HepG2 (cell line): ENCODE measurements around the gene SLC4A2. TPM values are rescaled to one million over a fixed set of nuclear protein-coding genes. Genes with fewer than 3 reads are reported as not detected.

ENCODE experiments used
- ATRX ChIP-seq: sonication (generic); formaldehyde crosslinking; IDR thresholded peaks from 2 replicates; pipeline ENCODE4 v1.4.0; 2020; ENCODE audit warnings: missing genetic modification reagents, borderline replicate concordance
- BRCA1 ChIP-seq: sonication (generic); formaldehyde crosslinking; IDR thresholded peaks from 2 replicates; pipeline ENCODE4 v1.4.0; 2020; ENCODE audit warnings: missing genetic modification reagents
- CBX2 ChIP-seq, 2 experiments: fragments of 200-600 bp in 1 of 2; sonication (generic); formaldehyde crosslinking in 1 of 2; IDR thresholded peaks; 2 replicates each; pipeline versions ENCODE4 v1.7.0 to v1.8.1; 2018 to 2022; ENCODE audit warnings: low read depth in 2 of 2, low read length in 1 of 2, mild to moderate bottlenecking in 1 of 2, missing genetic modification reagents in 1 of 2
- CEBPB ChIP-seq: IDR thresholded peaks from 2 replicates; pipeline ENCODE4 v1.6.1; 2011; ENCODE audit warnings: low read depth, low read length, improper control_type of control experiment, borderline replicate concordance
- E2F1 ChIP-seq: sonication (generic); formaldehyde crosslinking; IDR thresholded peaks from 2 replicates; pipeline ENCODE4 v1.5.0; 2020; ENCODE audit warnings: missing genetic modification reagents
- GATAD1 ChIP-seq: IDR thresholded peaks from 2 replicates; pipeline ENCODE4 v1.6.1; 2016; ENCODE audit warnings: missing genetic modification reagents, missing compliant biosample characterization
- JARID2 ChIP-seq: sonication (generic); formaldehyde crosslinking; IDR thresholded peaks from 2 replicates; pipeline ENCODE4 v1.8.1; 2023; ENCODE audit warnings: missing genetic modification reagents, inconsistent platforms; ENCODE audit not compliant: insufficient replicate concordance
- KLF6 ChIP-seq: IDR thresholded peaks from 2 replicates; pipeline ENCODE4 v1.8.0; 2016; ENCODE audit warnings: missing biosample characterization, missing genetic modification reagents
- MXD1 ChIP-seq: sonication (generic); formaldehyde crosslinking; IDR thresholded peaks from 2 replicates; pipeline ENCODE4 v1.4.0; 2020; ENCODE audit warnings: mild to moderate bottlenecking, missing genetic modification reagents
- NCOA2 ChIP-seq: sonication (generic); formaldehyde crosslinking; IDR thresholded peaks from 2 replicates; pipeline ENCODE4 v1.8.0; 2022; ENCODE audit warnings: inconsistent platforms
- SKI ChIP-seq: fragments of 450-650 bp; IDR thresholded peaks from one replicate; pipeline ENCODE4 v1.6.1; 2018; ENCODE audit warnings: mild to moderate bottlenecking; ENCODE audit not compliant: partially characterized antibody
- SMARCE1 ChIP-seq: fragments of 450-650 bp; IDR thresholded peaks from 2 replicates; pipeline ENCODE4 v1.6.1; 2017; ENCODE audit warnings: borderline replicate concordance
- SMC3 ChIP-seq: IDR thresholded peaks from 2 replicates; pipeline ENCODE4 v1.6.1; 2011; ENCODE audit warnings: low read length, improper control_type of control experiment
- TBX3 ChIP-seq: fragments of 450-650 bp; IDR thresholded peaks from 2 replicates; pipeline ENCODE4 v1.6.1; 2017; ENCODE audit warnings: antibody characterized with exemption, mild to moderate bottlenecking, inconsistent platforms, borderline replicate concordance
- TFDP2 ChIP-seq: sonication (generic); formaldehyde crosslinking; IDR thresholded peaks from 2 replicates; pipeline ENCODE4 v1.4.0; 2020; ENCODE audit warnings: missing genetic modification reagents
- TOE1 ChIP-seq: sonication (generic); formaldehyde crosslinking; IDR thresholded peaks from 2 replicates; pipeline ENCODE4 v1.4.0; 2020; ENCODE audit warnings: mild to moderate bottlenecking, missing genetic modification reagents
- ZBTB34 ChIP-seq: sonication (generic); formaldehyde crosslinking; IDR thresholded peaks from 2 replicates; pipeline ENCODE4 v1.8.0; 2022; ENCODE audit warnings: mild to moderate bottlenecking, missing genetic modification reagents
- ZBTB44 ChIP-seq: sonication (generic); formaldehyde crosslinking; IDR thresholded peaks from 2 replicates; pipeline ENCODE4 v1.4.0; 2020; ENCODE audit warnings: missing genetic modification reagents
- ZNF274 ChIP-seq: sonication (generic); formaldehyde crosslinking; IDR thresholded peaks from 2 replicates; pipeline ENCODE4 v1.5.1; 2020; ENCODE audit warnings: mild to moderate bottlenecking, missing genetic modification reagents
- ZNF691 ChIP-seq: sonication (generic); formaldehyde crosslinking; IDR thresholded peaks from 2 replicates; pipeline ENCODE4 v1.4.0; 2020; ENCODE audit warnings: missing genetic modification reagents, low read depth, mild to moderate bottlenecking, borderline replicate concordance
- polyA plus RNA-seq, 8 experiments: library from polyadenylated mRNA; depleted of rRNA in 3 of 8; stranded (reverse) in 7 of 8; unstranded in 1 of 8; fragments of >200 nt; fragmentation: Illumina TruSeq in 4 of 8; extraction: Trizol in 4 of 8; gene quantifications; 2 replicates each; pipeline versions ENCODE4 v1.2.1 to v1.2.3, GENCODE V29; 2011 to 2016; ENCODE audit warnings: low read depth in 4 of 8, missing spikeins in 1 of 8, mixed read lengths in 1 of 8; ENCODE audit not compliant: insufficient read depth in 1 of 8
- total RNA-seq, 5 experiments: library from RNA; depleted of rRNA; stranded (reverse); fragments of >200 nt; fragmentation: Illumina TruSeq; extraction: Trizol; gene quantifications; 2 replicates each; pipeline ENCODE4 v1.2.3, GENCODE V29; 2016; ENCODE audit warnings: low read depth in 1 of 5

SLC4A2 gene
- total and polyA plus RNA-seq, 2 of the 13 experiments (the other 11 are each of a cell fraction or from before 2014, with no cell fraction given), result 51.9 to 73.4 TPM

- TF ChIP-seq KLF6 (CRISPR knock-in tag), result peak; percentile 81; the same call in 1 of the 2 replicates
- TF ChIP-seq BRCA1 (CRISPR knock-in tag), result no peak
- TF ChIP-seq TFDP2, result peak; percentile 90
- peak; percentile 93 for TF ChIP-seq GATAD1
- peak; percentile 89 for TF ChIP-seq ZNF274 (CRISPR knock-in tag)
- peak; percentile 31 for TF ChIP-seq ZNF691 (CRISPR knock-in tag)
- TF ChIP-seq ZBTB34 (CRISPR knock-in tag), result 0 out of 2 replicates have a peak, but pooled peaks have one; percentile 42
- no peak for TF ChIP-seq MXD1
- peak; percentile 18; the same call in 1 of the 2 replicates for TF ChIP-seq ZBTB44 (CRISPR knock-in tag)
- TF ChIP-seq CEBPB, result no peak
- peak; percentile 48 for TF ChIP-seq SKI
- TF ChIP-seq TBX3, result no peak
- no peak for TF ChIP-seq SMARCE1
- no peak for TF ChIP-seq SMC3
- no peak; the same call in 1 of the 2 replicates for TF ChIP-seq NCOA2 (CRISPR knock-in tag)
- 0 out of 2 replicates have a peak, but pooled peaks have one; percentile 59 for TF ChIP-seq E2F1 (CRISPR knock-in tag)
- TF ChIP-seq JARID2 (CRISPR knock-in tag), result no peak
- no peak for TF ChIP-seq ATRX (CRISPR knock-in tag)
- TF ChIP-seq TOE1 (CRISPR knock-in tag), result 0 out of 2 replicates have a peak, but pooled peaks have one; percentile 34
- no peak for TF ChIP-seq CBX2 (IDR thresholded peaks at IDR 0.05; ENCODE audit: low read depth, low read length)
- no peak for TF ChIP-seq CBX2 (CRISPR knock-in tag; IDR thresholded peaks at IDR 0.05; ENCODE audit: low read depth)
These were observed 21.3 kb downstream of the SLC4A2 start, which contains the start of gene FASTK (continued) for GRCh38 chr7:151080522-151081169.
